Cortex of kidney (tissue), 1 donor: ENCODE measurements around the gene SPDYE1.
"Not testable (repeated sequence)": the region's sequence is repeated elsewhere in the genome, so short reads cannot be mapped to it uniquely, and the experiment has no call there.

Experiments
- DNase-seq: peaks from one replicate; lab custom pipeline; 2025; lab: John Stamatoyannopoulos, UW

The SPDYE1 gene

DNA sequence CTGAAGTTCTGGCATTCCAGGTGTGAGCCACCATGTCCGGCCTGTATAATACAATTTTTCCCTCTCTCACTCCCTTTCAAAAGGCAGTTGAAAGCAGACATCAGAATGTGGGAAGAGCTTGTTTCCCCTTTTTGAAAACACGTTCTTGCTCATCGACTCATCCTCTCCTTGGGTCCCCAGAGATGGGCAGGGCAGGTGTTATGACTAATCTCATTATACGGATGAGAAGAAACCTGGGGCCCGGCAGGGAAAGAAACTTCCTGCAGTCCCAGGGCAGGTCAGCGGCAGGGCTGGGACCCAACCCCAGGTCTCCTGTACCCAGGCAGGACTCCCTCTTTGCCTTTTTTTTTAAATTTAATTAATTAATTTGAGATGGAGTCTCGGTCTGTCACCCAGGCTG is 4.8 kb upstream of the SPDYE1 start:
- DNase-seq = not testable (repeated sequence)

DNA sequence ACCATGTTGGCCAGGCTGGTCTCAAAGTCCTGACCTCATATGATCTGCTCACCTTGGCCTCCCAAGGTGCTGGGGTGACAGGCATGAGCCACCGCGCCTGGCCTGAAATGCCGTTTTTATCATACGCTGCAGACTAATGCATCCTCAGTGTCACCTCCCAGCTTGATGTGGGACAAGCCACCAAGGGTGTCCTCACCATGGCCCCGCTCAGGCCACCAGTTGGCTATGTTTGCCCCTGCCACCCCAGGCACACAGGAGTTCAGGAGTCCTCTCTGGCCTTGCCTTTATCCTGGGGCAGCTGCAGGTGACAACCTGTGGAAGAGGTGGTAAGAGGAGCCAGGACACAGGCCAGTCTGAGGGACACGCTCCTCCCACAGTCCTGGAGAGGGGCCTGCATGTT is 3.0 kb upstream of the SPDYE1 start:
- DNase-seq = not testable (repeated sequence)

DNA sequence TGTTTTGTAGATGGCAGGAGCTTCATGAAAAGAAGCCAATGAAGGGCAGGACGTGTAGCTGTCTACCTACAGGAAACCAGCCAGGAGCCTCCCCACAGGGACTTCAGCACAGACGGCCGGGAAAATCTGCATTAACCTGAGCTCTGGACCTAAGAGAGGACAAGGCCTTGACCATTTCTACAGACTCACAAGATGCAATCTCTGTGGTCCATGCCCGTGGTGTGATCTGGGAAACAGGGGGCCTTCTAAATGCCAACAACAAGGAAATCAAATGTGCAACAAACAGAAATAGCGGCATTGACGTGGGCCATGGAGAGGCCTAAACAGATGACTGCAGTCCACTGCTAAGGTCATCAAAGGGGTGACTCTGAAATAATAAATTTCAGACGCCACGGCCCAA is 14.4 kb downstream of the SPDYE1 start:
- DNase-seq = not testable (repeated sequence)

DNA sequence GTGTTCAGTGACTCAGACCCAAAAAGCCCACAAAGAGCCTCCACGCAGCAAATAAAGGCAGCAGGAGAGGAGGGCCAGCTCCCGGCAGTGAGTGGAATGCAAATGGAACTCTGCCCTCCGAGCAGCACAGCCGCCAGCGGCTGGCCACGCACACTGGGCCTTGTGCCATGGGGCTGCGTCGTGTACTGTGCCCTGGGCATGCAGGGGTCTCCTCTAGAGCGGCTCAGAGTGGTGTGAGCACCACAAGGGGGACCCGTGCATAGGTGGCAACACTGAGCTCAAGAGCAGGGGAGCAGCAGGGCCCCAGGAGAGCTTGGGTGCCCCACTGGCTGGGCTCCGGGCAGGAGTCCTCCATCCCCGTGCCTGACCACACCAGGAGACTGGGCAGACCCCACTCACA is 17.4 kb downstream of the SPDYE1 start:
- not testable (repeated sequence) for DNase-seq

DNA sequence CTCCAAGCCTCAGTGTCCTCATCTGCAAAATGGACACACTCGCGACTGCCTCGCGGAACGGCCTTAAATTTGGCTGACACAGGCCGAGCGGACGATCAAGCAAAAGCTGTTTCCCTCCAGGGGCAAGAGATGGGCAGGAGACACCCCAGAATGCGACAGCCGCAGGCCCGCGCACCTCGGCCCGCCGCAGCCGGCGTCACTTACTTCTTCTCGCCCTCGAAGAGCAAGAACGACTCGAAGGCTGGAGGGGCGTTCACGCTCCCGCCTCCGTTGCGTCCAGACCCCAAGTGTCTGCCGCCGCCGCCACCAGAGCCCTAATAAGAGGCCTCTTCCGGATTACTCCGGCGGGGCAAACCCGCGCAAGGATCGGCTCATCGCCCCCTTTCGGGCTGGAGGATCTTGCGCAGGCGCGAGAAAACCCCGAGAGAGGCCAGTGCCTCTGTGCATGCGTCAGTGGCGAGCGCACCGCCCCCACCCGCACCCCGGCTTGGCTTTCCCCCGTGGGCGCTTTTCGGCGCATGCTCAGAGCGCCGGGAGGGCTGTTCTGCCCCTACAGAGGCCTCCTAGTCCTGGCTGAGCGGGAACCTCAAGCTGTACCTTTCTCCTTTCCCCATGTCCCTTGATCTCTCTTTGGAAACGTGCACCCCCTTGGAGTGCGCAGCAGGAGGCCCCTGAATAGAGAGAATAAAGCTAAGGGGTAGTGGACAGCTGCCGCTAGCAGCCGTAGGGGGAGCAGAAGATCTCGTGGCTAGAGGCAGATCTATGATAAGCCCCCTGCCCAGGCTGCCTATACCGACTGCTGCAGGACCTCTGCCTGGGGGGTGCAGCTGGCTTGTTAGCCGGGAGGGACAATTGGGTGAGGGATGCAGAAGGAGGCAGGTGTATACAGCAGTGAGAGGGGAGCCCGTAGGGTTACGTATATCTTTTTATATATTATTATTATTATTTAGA is 21.4 kb downstream of the SPDYE1 start:
- DNase-seq = peak; percentile 47

DNA sequence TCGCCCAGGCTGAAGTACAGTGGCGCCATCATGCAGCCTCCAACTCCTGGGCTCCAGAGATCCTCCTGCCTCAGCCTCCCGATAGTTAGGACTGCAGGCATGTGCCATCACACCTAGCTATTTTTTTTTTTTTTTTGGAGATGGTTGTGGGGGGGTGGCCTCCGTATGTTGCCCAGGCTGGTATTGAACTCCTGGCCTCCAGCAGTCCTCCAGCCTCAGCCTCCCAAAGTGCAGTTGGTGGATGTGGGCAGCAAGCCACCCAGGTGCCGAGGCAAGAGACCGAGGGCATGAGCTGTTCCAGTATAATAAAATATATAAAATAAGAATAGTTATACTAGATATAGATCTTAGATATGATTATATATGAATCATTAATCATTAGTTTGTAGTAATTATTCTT is 22.1 kb downstream of the SPDYE1 start:
- DNase-seq = not testable (repeated sequence)

DNA sequence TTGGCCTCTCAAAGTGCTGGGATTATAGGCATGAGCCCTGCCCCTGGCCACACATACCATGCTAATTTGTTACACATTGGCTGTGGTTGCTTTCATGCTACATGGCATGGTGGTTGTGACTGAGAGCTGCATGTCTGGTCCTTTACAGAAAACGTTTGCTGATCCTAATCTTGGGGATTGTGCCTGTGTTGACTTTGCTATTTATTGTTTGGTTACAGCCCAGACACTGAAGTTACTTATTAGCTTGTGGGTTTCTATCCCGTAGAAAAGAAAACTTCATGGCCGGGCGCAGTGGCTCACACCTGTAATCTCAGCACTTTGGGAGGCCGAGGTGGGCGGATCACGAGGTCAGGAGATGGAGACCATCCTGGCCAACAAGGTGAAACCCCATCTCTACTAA is 24.4 kb downstream of the SPDYE1 start:
- not testable (repeated sequence) for DNase-seq

DNA sequence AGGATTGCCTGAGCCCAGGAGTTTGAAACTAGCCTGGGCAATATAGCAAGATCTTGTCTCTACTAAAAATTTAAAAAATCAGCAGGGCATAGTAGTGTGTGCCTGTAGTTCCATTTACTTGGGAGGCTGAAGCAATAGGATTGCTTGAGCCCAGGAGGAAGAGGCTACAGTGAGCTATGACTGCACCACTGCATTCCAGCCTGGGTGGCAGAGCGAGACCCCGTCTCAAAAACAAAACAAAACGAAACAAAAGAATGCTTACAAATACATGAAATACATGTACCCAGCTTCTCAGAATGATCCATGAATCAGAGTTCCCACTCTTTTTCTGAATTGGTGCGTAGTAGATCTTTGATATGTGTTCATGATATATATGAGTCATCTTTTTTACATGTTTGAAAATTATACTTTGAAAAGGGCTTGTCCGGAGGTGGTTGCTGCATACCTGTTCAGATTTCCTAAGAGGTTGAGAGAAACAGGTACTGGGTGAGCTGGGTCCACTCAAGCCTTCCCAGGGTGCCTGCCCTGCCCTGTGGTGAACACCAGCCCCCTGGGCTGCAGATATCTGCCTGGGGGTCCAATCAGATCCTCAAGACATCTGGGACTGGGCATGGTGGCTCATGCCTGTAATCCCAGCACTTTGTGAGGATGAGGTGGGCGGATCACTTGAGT is 25.2 kb downstream of the SPDYE1 start:
- DNase-seq = not testable (repeated sequence)

DNA sequence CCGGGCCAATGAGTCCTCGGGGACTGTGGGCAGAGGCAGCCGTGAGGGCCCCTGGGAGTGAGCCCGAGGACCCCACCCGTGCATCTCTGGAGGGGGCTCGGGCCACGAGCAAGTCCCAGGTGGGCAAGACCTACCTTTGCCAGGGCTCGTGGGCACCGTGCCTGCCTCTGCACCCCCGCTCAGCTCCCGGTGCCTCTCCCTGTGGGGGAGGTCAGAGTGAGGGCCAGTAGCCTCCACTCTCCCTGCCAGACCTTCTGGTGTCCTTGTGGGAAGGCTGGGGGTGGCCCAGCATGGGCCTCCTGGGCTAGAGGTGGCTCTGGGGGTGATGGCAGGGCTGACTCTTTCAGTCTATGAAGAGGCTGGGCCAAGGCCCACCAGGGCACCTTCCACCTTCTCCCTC is 31.7 kb downstream of the SPDYE1 start:
- not testable (repeated sequence) for DNase-seq

DNA sequence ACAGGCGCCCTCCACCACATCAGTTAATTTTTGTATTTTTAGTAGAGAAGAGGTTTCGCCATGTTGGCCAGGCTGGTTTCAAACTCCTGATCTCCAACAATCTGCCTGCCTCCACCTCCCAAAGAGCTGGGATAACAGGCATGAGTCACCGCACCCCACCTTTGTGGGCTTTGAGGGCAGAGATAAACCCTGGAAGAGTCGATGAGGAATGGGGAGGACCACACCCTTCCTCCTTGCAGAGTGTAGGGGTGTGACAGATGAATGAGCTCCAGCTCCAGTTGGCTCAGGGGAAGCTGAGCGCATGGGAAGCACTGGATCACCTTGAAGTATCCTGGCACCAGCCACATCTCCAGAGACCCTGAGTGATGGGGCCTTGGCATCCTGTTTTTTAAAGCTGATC is 32.3 kb downstream of the SPDYE1 start:
- DNase-seq = not testable (repeated sequence)

DNA sequence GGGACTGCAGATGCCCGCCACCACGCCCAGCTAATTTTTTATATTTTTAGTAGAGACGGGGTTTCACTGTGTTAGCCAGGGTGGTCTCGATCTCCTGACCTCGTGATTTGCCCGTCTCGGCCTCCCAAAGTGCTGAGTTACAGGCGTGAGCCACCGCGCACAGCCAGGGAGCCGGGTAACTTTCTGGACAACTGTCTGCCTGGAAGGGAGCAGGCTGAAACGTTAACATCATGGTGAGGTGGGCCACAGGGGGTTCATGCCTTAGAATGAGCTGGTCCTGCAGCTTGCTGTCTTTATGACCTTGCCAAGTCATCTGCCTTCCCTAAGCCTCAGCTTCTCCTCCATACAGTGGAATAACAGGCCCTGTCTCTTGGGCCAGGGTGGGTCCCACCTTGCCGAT is 33.6 kb downstream of the SPDYE1 start:
- not testable (repeated sequence) for DNase-seq

DNA sequence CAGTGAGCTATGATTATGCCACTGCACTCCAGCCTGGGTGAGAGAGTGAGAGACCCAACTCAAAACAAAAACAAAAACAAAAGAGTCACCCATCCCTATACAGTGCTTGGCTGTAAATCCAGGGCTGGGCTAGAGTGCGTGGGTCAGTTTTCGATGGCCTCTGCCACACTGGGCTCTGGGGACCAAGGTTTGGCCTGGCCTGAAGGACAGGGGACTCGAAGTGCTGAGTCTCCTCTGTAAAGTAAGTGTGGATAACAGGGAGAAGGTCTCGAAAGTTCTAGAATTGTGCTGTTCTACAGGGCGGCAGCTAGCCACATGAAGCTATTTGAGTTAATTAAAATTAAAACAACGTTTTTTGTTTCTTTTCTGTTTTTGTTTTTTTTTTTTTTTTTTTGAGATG is 34.3 kb downstream of the SPDYE1 start:
- not testable (repeated sequence) for DNase-seq

DNA sequence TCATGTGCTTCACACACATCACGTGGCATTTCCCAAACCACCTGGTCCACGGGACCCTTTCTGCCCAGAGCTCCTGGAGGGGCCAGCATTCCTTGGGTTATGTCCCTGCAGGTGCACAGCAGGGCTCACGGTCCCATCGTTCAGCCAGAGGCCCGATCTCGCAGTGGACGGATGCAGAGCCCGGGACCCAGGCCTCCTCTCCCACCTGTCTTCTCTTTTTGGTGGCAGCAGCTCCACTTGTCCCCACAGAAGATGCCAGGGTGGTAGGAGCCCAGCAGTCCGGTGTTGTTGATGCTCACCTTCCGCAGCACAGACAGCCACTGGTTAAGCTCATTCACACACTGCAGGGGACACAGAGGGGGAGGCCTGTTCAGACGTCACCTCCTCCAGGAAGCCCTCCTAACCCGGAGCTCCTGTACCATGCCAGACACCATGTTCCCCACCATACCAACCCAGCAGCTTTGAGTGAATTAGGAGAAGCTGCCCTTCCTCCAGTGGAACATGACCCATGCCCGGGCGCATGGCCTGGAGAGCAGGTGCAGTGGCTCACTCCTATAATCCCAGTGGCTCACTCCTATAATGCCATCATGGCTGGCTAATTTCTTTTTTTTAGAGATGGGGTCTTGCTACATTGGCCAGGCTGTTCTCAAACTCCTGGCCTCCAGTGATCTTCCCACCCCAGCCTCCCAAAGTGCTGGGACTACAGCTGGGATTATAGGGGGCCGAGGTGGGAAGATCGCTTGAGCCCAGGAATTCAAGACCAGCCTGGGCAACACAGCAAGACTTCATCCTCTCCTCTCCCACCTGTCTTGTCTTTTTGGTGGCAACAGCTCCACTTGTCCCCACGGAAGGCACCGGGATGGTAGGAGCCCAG is 36.5 kb downstream of the SPDYE1 start:
- not testable (repeated sequence) for DNase-seq

DNA sequence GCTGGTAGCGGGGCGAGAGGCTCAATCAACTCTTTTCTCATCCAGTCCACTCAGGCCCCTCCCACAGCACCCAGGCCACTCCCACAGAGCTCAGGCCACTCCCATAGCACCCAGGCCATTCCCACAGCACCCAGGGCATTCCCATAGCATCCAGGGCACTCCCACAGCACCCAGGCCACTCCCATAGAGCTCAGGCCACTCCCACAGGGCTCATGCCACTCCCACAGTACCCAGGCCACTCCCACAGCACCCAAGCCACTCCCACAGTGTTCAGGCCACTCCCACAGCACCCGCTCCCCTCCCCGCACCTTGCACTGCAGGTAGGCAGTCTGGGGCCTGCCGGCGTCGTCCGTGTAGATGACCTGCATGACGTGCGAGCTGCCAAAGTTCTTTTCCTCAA is 38.7 kb downstream of the SPDYE1 start:
- DNase-seq = not testable (repeated sequence)

DNA sequence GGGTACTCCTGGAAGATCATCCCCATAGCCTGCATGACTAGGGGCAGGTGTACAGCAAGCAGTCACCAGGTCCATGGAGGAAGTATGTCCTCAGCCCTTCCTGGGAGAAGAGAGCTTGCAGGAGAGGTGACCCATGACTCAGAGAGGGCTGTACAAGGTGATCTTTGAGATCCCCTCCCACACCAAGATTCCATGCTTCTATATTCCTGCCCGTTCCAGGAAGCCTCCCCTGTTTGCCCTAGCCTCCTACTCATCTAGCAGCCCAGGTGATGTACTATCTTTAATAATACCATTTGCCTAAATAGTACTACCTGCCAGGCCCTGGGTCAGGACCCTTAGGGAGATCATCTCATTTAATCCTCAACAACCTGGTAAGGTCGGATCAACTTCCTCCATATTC is 40.3 kb downstream of the SPDYE1 start:
- not testable (repeated sequence) for DNase-seq

DNA sequence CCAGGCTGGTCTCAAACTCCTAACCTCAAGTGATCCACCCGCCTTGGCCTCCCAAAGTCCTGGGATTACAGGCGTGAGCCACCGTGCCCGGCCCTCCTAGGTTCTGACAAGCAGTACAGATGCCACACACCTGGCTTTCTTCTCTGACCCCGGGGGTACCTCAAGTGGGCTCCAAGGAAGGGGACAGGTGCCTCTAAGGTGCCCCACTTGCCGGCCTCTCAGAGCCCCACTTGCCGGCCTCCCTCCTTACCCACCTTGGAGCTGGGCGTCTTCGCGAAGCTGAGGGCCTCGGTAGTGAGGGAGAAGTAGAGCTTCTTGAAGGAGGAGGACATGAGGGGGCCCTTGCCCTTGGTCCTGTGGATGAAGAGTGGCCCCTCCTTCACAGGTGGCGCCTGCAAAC is 40.9 kb downstream of the SPDYE1 start:
- not testable (repeated sequence) for DNase-seq

DNA sequence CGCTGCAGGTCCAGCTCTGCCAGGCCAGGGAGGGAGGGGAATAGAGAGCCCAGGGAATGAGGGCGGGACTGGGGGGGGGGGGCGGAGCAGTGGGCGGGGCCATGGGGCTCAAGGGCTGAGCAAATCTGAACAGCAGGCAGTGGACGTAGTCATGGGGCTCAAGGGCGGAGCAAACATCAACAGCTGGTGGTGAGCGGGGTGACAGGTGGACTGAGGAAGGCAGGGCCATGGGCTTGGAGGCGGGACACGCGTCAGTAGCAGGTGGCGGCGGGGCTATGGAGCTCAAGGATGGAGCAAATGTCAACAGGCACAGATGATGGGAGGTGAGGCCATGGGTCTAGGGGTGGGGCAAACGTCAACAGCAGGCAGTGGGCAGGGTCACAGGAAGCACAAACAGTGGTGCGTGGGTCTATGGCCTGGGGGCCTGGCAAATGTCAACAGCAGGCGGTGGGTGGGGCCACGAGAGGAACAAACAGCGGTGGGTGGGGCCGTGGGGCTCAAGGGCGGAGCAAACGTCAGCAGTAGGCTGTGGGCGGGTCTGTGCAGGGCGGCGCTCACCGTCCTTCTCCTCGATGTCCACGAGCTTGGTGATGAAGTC is 41.4 kb downstream of the SPDYE1 start:
- DNase-seq = not testable (repeated sequence)

DNA sequence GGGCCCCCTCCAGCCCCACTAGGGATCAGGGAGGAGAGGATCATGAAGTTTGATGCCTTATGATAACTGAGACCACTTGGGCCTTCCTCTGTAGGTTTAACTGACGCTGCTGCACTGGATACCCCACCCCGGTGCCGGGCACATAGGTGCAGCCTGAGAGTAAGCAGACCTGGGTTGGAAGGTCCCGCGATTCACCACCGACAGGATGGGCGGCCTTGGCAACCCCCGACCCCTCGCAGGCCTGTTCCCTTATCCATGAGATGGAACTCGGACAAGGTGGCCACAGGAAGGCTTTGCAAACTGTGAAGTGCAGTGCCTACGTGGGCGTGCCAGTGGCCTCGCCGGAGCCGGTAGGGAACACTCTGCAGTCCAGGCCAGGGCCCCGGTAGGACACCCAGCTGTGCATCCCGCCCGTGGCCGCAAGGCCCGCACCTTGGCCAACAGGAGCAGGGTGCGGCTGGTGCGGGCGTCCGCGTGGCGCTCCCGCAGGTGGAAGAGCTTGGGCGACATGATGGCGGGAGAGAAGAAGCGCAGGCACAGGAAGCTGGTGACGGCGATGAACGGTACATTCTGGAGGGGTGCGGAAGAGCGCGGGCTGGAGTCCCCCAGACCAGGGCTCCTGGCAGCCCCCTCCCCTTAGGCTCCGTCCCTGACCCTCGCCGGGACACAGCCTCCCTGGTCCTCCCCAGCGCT is 42.2 kb downstream of the SPDYE1 start:
- not testable (repeated sequence) for DNase-seq

DNA sequence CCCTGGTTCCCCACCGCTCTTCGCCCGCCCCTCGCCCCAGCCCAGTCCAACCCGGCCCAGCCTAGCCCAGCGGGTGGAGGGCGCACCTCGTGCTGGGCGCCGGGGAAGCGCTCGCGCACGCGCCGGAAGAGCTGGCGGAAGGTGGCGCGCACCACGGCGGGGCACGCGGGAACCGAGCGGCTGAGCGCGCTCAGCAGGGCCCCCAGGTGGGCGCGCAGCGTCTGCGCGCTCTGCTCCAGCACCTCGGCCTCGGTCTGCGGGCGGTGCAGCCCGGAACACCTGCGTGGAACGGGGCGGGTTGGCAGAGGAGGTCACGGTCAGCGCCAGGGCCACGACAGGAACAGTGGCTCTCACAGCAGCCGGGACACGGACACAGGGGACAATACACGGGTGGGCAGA is 42.8 kb downstream of the SPDYE1 start:
- DNase-seq = not testable (repeated sequence)

DNA sequence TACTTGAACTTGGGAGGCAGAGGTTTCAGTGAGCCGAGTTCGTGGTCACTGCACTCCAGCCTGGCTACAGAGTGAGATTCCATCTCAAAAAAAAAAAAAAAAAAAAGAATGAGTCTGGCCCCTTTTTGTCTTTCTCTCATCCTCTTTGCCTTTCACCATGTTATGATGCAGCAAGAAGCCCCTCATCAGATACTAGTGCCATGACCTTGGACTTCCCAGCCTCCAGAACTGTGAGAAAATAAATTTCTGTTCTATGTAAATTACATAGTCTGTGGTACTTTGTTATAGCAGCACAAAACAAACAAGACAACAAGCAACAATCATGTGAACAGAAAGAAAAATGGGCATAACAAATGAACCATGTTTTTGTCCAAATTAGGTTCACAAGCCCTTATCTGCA is 44.5 kb downstream of the SPDYE1 start:
- no peak for DNase-seq

DNA sequence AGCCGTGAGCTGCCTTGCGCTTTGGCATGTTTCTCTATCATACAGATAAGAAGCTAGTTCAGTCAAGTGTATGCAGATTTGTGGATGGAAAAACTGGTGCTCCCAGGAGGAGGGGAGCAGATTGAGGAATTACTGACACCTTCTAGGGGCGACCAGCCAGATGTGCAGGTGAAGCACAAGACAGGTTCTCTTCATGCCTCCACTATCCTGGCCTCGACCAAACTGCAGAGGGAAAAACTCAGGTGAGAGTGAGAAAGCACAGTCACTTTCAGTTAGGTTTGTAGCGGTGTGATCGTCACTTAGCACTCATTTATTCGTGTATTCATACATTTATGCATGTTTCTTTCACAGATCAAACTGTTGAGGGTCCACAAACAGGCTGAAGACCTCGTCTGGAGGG is 46.2 kb downstream of the SPDYE1 start:
- no peak for DNase-seq
